PC-9 (cell line): Measurements from ENCODE around the gene JMJD1C. TPM values are rescaled to one million over a fixed set of nuclear protein-coding genes. Genes with fewer than 3 reads are reported as not detected.

ENCODE experiments used
- BruUV-seq: library from RNA; stranded (reverse); fragments of 400-500 nt; replicated peaks from 2 replicates; lab custom pipeline; 2021; lab: Mats Ljungman, UMichigan
- CTCF ChIA-PET: fragments of 300-600 bp; sonication (Branson Sonifier 250); formaldehyde crosslinking; loops from one replicate; lab custom pipeline; 2022; ENCODE audit warnings: antibody characterized with exemption; lab: Charles Lee
- POLR2A ChIA-PET: fragments of 300-600 bp; sonication (Branson Sonifier 250); formaldehyde crosslinking; loops from one replicate; lab custom pipeline; 2022; ENCODE audit warnings: antibody characterized with exemption; ENCODE audit not compliant: unreplicated experiment; lab: Charles Lee
- DNase-seq, 2 experiments: peaks; one replicate each; pipeline versions ENCODE4 v3.0.0 to v3.0.0-alpha.2; 2015 to 2022; ENCODE audit warnings: mixed read lengths in 1 of 2
- H2AFZ ChIP-seq: fragments of 200-600 bp; sonication (generic); 2 replicates; pipeline ENCODE4 v1.8.1; 2017; ENCODE audit warnings: antibody characterized with exemption
- H3F3A ChIP-seq: fragments of 200-600 bp; sonication (generic); 2 replicates; pipeline ENCODE4 v1.8.1; 2017; ENCODE audit warnings: antibody characterized with exemption, mild to moderate bottlenecking, low read depth; ENCODE audit not compliant: insufficient read depth
- H3K27ac ChIP-seq: fragments of 200-600 bp; sonication (generic); 2 replicates; pipeline ENCODE4 v1.6.1; 2016; ENCODE audit warnings: mixed run types
- H3K27me3 ChIP-seq: fragments of 200-600 bp; sonication (generic); 2 replicates; pipeline ENCODE4 v1.6.1; 2016; ENCODE audit warnings: low read depth, mixed run types; ENCODE audit not compliant: insufficient read depth
- H3K36me3 ChIP-seq: fragments of 200-600 bp; sonication (generic); 2 replicates; pipeline ENCODE4 v1.6.1; 2016; ENCODE audit warnings: low read depth, mixed run types
- H3K4me1 ChIP-seq: fragments of 200-600 bp; sonication (generic); replicated peaks from 2 replicates; pipeline ENCODE4 v1.6.1; 2016; ENCODE audit warnings: mixed run types; ENCODE audit not compliant: insufficient read depth
- H3K4me2 ChIP-seq: fragments of 200-600 bp; sonication (generic); 2 replicates; pipeline ENCODE4 v1.6.1; 2017; ENCODE audit warnings: mixed run types
- H3K4me3 ChIP-seq: fragments of 200-600 bp; sonication (generic); 2 replicates; pipeline ENCODE4 v1.6.1; 2016; ENCODE audit warnings: mixed run types
- H3K79me2 ChIP-seq: fragments of 200-600 bp; sonication (generic); 2 replicates; pipeline ENCODE4 v1.6.1; 2017; ENCODE audit warnings: low read depth, mixed run types
- H3K9me2 ChIP-seq: fragments of 200-600 bp; sonication (generic); 2 replicates; pipeline ENCODE4 v1.8.1; 2017; ENCODE audit warnings: mild to moderate bottlenecking; ENCODE audit not compliant: insufficient read depth
- H3K9me3 ChIP-seq: fragments of 200-600 bp; sonication (generic); 2 replicates; pipeline ENCODE4 v1.8.1; 2016; ENCODE audit warnings: low read depth; ENCODE audit not compliant: insufficient read depth
- H4K20me1 ChIP-seq: fragments of 200-600 bp; sonication (generic); 2 replicates; pipeline ENCODE4 v1.8.1; 2017; ENCODE audit not compliant: insufficient read depth
- EZH2 ChIP-seq: fragments of 200-600 bp; sonication (generic); IDR thresholded peaks from 2 replicates; pipeline ENCODE4 v1.8.0; 2017; ENCODE audit warnings: antibody characterized with exemption, low read depth
- intact Hi-C: fragments of 100-400 bp; cut with micrococcal nuclease; formaldehyde crosslinking; loops from one replicate; pipeline ENCODE4 v1.10.0; 2022; ENCODE audit not compliant: unreplicated experiment
- total RNA-seq: library from RNA; stranded (reverse); gene quantifications from 2 replicates; pipeline ENCODE4 v1.2.3, GENCODE V29; 2021
- TF ChIP-seq, protein P1 (sequence below): fragments of 200-600 bp; sonication (generic); conservative IDR thresholded peaks from 2 replicates; pipeline ENCODE4 v1.6.1; 2017; ENCODE audit warnings: mixed run types, antibody characterized with exemption, mild to moderate bottlenecking, moderate library complexity

JMJD1C gene
- total RNA-seq, 1 experiment from 2014 or later: 78.7 TPM

DNA sequence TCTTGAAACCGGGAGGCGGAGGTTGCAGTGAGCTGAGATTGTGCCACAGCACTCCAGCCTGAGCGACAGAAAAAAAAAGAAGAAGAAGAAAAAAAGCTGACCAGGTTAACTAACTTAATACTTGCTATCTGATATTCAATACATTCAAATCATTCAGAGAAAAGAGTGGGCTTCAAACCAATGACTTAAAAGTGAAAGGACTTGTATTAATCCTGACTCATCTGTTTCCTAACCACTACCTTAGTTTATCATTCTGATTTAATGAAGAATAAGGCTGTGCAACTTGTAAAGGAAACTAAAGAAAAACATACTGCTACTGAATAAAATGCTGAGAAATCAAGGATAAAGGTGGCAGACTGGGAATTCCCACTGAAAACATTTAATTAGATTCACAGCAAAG is 204.3 kb downstream of the JMJD1C start:
- Histone ChIP-seq H3K36me3 (peaks cover 44% of the 10 kb centered on the region), H3K9me3 (0 out of 2 replicates have a peak, but pooled peaks cover 4% of the 10 kb centered on the region), H3K4me3 (no peak overlapping the region), H3K27ac (no peak overlapping the region), H3K79me2 (peaks cover 99% of the 10 kb centered on the region), H3K4me1 (peaks cover 56% of the 10 kb centered on the region), H2AFZ (no peak overlapping the region), H4K20me1 (peaks cover 17% of the 10 kb centered on the region), H3K9me2 (no peaks in the 10 kb centered on the region), H3K27me3 (no peaks in the 10 kb centered on the region), H3K4me2 (no peak overlapping the region), H3F3A (peaks cover 6% of the 10 kb centered on the region; the same call in 1 of the 2 replicates)
- intact Hi-C loops: no loop called here
- POLR2A ChIA-PET: no interaction called here
- no peak for DNase-seq
- CTCF ChIA-PET: interaction anchor here (0.6 kb wide), 1 partner anchor 60 kb away, joined by 4 read pairs; no protein-coding TSS in a partner anchor
- TF ChIP-seq EZH2: no peak
- TF ChIP-seq, protein P1, sequence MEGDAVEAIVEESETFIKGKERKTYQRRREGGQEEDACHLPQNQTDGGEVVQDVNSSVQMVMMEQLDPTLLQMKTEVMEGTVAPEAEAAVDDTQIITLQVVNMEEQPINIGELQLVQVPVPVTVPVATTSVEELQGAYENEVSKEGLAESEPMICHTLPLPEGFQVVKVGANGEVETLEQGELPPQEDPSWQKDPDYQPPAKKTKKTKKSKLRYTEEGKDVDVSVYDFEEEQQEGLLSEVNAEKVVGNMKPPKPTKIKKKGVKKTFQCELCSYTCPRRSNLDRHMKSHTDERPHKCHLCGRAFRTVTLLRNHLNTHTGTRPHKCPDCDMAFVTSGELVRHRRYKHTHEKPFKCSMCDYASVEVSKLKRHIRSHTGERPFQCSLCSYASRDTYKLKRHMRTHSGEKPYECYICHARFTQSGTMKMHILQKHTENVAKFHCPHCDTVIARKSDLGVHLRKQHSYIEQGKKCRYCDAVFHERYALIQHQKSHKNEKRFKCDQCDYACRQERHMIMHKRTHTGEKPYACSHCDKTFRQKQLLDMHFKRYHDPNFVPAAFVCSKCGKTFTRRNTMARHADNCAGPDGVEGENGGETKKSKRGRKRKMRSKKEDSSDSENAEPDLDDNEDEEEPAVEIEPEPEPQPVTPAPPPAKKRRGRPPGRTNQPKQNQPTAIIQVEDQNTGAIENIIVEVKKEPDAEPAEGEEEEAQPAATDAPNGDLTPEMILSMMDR: no peak
- no TSS peak for BruUV-seq

DNA sequence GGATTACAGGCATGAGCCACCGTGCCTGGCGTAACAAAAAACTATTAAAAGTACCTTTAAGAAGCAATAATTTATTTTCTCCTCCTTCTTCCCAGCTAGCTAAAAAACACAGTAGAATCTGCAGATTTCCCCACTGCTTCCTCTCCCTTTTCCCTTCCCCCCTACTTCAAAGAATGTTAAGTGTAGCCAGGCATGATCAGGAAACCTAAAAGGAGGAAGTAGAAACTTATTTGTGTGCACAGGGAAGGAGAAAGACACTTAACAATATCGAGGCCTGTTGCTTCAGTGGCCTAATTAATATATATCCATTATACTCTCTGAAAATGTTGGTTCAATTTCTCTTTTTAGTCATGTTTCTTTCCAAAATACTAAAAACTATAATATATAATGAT is 204.9 kb downstream of the JMJD1C start:
- Histone ChIP-seq H3K9me3 (0 out of 2 replicates have a peak, but pooled peaks cover 4% of the 10 kb centered on the region), H3K4me1 (peaks cover 56% of the 10 kb centered on the region), H4K20me1 (peaks cover 20% of the 10 kb centered on the region), H3K27ac (no peak overlapping the region), H3K4me2 (no peak overlapping the region), H3K4me3 (no peak overlapping the region), H3K79me2 (peaks cover 99% of the 10 kb centered on the region), H3K27me3 (no peaks in the 10 kb centered on the region), H3F3A (peaks cover 6% of the 10 kb centered on the region; the same call in 1 of the 2 replicates), H2AFZ (no peak overlapping the region), H3K9me2 (no peaks in the 10 kb centered on the region), H3K36me3 (peaks cover 44% of the 10 kb centered on the region)
- intact Hi-C loops: no loop called here
- POLR2A ChIA-PET: no interaction called here
- CTCF ChIA-PET: interaction anchor here (0.7 kb wide), 1 partner anchor 226 kb away, joined by 4 read pairs; no protein-coding TSS in a partner anchor
- no TSS peak for BruUV-seq
- DNase-seq: no peak
- no peak for TF ChIP-seq EZH2
- TF ChIP-seq, protein P1: no peak

DNA sequence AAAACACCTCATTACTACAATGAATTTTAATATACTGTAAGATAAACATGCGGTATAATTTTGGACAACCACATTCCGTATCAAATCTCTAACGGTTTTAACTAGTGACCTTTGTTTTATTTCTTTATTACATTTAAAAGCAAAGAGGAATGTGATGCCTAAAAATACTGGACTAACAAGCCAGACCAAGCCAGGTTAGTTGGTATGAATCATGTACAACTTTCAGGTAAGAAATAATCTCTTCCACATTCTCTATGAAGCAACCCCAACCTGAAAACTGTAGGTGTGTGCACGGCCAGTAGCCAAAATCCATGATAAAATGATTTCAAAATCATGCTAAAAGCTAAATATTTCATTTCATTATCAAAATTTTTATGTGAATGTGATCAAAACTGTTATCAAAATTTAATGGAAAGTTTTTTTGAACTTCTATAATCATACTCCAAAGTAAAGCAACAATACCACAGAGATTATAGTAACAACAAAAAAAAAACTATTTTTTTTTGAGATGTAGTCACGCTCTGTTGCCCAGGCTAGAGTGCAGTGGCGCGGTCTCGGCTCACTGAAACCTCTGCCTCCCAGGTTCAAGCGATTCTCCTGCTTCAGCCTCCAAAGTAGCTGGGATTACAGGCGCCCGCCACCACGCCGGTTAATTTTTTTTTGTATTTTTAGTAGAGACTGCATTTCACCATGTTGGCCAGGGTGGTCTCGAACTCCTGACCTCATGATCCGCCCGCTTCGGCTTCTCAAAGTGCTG is 205.5 kb downstream of the JMJD1C start:
- intact Hi-C loops: no loop called here
- Histone ChIP-seq H3K9me3 (0 out of 2 replicates have a peak, but pooled peaks cover 4% of the 10 kb centered on the region), H3K9me2 (no peaks in the 10 kb centered on the region), H3K36me3 (peaks cover 44% of the 10 kb centered on the region), H3K4me3 (no peak overlapping the region), H3K27me3 (no peaks in the 10 kb centered on the region), H3K79me2 (peaks cover 99% of the 10 kb centered on the region), H3F3A (peaks cover 6% of the 10 kb centered on the region; the same call in 1 of the 2 replicates), H3K4me1 (peaks cover 50% of the 10 kb centered on the region), H3K27ac (0 out of 2 replicates have a peak overlapping the region, but pooled peaks have one; percentile 3), H4K20me1 (peaks cover 20% of the 10 kb centered on the region), H3K4me2 (0 out of 2 replicates have a peak overlapping the region, but pooled peaks have one; percentile 5), H2AFZ (no peak overlapping the region)
- peak in 1 of 2 experiments; percentile 47 for DNase-seq
- CTCF ChIA-PET: interaction anchor here (0.7 kb wide), 1 partner anchor 227 kb away, joined by 4 read pairs; no protein-coding TSS in a partner anchor
- POLR2A ChIA-PET: interaction anchor here (0.6 kb wide), 2 partner anchors 43 to 369 kb away, joined by 3 to 10 read pairs; no protein-coding TSS in a partner anchor
- TF ChIP-seq EZH2: no peak
- TF ChIP-seq, protein P1: no peak
- BruUV-seq: no TSS peak
